HepG2 (cell line): Measurements from ENCODE around the gene NOTUM. TPM values are rescaled to one million over a fixed set of nuclear protein-coding genes. Genes with fewer than 3 reads are reported as not detected.
A peak's percentile ranks its signal among the peaks of the same experiment; 100 is the strongest.

ENCODE experiments used
- MED1 ChIP-seq: sonication (generic); formaldehyde crosslinking; IDR thresholded peaks from 2 replicates; pipeline ENCODE4 v1.4.0; 2020; ENCODE audit warnings: missing genetic modification reagents
- NFE2L1 ChIP-seq: sonication (generic); formaldehyde crosslinking; IDR thresholded peaks from 2 replicates; pipeline ENCODE4 v1.4.0; 2020; ENCODE audit warnings: missing genetic modification reagents, mild to moderate bottlenecking, borderline replicate concordance
- REXO4 ChIP-seq: sonication (generic); formaldehyde crosslinking; IDR thresholded peaks from 2 replicates; pipeline ENCODE4 v1.8.0; 2022; ENCODE audit warnings: missing genetic modification reagents, mild to moderate bottlenecking, borderline replicate concordance
- TGIF2 ChIP-seq: IDR thresholded peaks from 2 replicates; pipeline ENCODE4 v1.6.1; 2016; ENCODE audit warnings: control low read depth, missing compliant biosample characterization
- THAP9 ChIP-seq: sonication (generic); formaldehyde crosslinking; IDR thresholded peaks from 2 replicates; pipeline ENCODE4; 2020; ENCODE audit warnings: missing genetic modification reagents, mild to moderate bottlenecking, borderline replicate concordance
- ZBTB40 ChIP-seq, 2 experiments: fragments of 450-650 bp in 1 of 2; sonication (generic) in 1 of 2; formaldehyde crosslinking in 1 of 2; IDR thresholded peaks; 2 replicates each; pipeline versions ENCODE4 v1.6.1 to v1.8.0; 2016 to 2022; ENCODE audit warnings: antibody characterized with exemption in 1 of 2, mild to moderate bottlenecking in 1 of 2, missing genetic modification reagents in 1 of 2
- ZNF180 ChIP-seq: sonication (generic); formaldehyde crosslinking; IDR thresholded peaks from 2 replicates; pipeline ENCODE4 v1.4.0; 2020; ENCODE audit warnings: low read depth, missing genetic modification reagents, borderline replicate concordance
- ZNF569 ChIP-seq: sonication (generic); formaldehyde crosslinking; IDR thresholded peaks from 2 replicates; pipeline ENCODE4 v1.5.0; 2020; ENCODE audit warnings: mild to moderate bottlenecking, missing genetic modification reagents, moderate library complexity, borderline replicate concordance
- ZNF607 ChIP-seq: sonication (generic); formaldehyde crosslinking; IDR thresholded peaks from 2 replicates; pipeline ENCODE4 v1.5.1; 2020; ENCODE audit warnings: missing genetic modification reagents, mild to moderate bottlenecking, borderline replicate concordance
- ZNF678 ChIP-seq: sonication (generic); formaldehyde crosslinking; IDR thresholded peaks from 2 replicates; pipeline ENCODE4 v1.4.0; 2020; ENCODE audit warnings: mild to moderate bottlenecking, missing genetic modification reagents
- ZNF746 ChIP-seq: sonication (generic); formaldehyde crosslinking; IDR thresholded peaks from 2 replicates; pipeline ENCODE4 v1.8.0; 2022; ENCODE audit warnings: mild to moderate bottlenecking, missing genetic modification reagents
- ZNF775 ChIP-seq: sonication (generic); formaldehyde crosslinking; IDR thresholded peaks from 2 replicates; pipeline ENCODE4 v1.4.0; 2020; ENCODE audit warnings: missing genetic modification reagents, mild to moderate bottlenecking, moderate library complexity, borderline replicate concordance
- polyA plus RNA-seq, 8 experiments: library from polyadenylated mRNA; depleted of rRNA in 3 of 8; stranded (reverse) in 7 of 8; unstranded in 1 of 8; fragments of >200 nt; fragmentation: Illumina TruSeq in 4 of 8; extraction: Trizol in 4 of 8; gene quantifications; 2 replicates each; pipeline versions ENCODE4 v1.2.1 to v1.2.3, GENCODE V29; 2011 to 2016; ENCODE audit warnings: low read depth in 4 of 8, missing spikeins in 1 of 8, mixed read lengths in 1 of 8; ENCODE audit not compliant: insufficient read depth in 1 of 8
- total RNA-seq, 5 experiments: library from RNA; depleted of rRNA; stranded (reverse); fragments of >200 nt; fragmentation: Illumina TruSeq; extraction: Trizol; gene quantifications; 2 replicates each; pipeline ENCODE4 v1.2.3, GENCODE V29; 2016; ENCODE audit warnings: low read depth in 1 of 5
- TF ChIP-seq, protein P1 (sequence below): sonication (generic); formaldehyde crosslinking; IDR thresholded peaks from 2 replicates; pipeline ENCODE4 v1.8.1; 2023; ENCODE audit warnings: mild to moderate bottlenecking, moderate library complexity, missing genetic modification reagents

Gene NOTUM
- total and polyA plus RNA-seq, 2 of the 13 experiments (the other 11 are each of a cell fraction or from before 2014, with no cell fraction given): 150 to 160 TPM

GRCh38 chr17:81958633-81959342, 2.2 kb downstream of the NOTUM start (continued):
- TF ChIP-seq ZBTB40 (IDR thresholded peaks at IDR 0.05): no peak
- no peak for TF ChIP-seq ZBTB40 (CRISPR knock-in tag; IDR thresholded peaks at IDR 0.05)
- no peak for TF ChIP-seq ZNF678 (CRISPR knock-in tag)
- TF ChIP-seq, protein P1, sequence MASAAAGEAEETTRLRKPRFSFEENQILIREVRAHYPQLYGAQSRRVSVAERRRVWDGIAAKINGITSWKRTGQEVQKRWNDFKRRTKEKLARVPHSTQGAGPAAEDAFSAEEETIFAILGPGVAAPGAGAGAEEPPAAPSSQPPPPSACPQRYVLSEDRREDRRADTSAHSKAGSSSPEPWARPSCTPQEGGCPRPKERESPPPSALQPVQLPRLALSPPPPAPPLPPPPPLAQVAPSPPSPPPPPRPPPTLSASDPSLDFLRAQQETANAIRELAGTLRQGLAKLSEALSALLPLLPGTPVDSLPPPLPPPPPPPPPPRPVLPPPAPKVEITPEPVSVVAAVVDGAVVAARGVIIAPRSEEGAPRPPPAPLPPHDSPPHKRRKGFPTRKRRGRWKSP: no peak
- TF ChIP-seq MED1: no peak
- TF ChIP-seq ZNF746 (CRISPR knock-in tag): peak; percentile 41; the same call in 1 of the 2 replicates
- TF ChIP-seq REXO4: no peak
- TF ChIP-seq TGIF2 (CRISPR knock-in tag): 0 out of 2 replicates have a peak, but pooled peaks have one; percentile 29
- TF ChIP-seq THAP9 (CRISPR knock-in tag): peak; percentile 67
- TF ChIP-seq ZNF607 (CRISPR knock-in tag): no peak
- TF ChIP-seq NFE2L1 (CRISPR knock-in tag): peak; percentile 18; the same call in 1 of the 2 replicates
- no peak for TF ChIP-seq ZNF775 (CRISPR knock-in tag)
- TF ChIP-seq ZNF180 (CRISPR knock-in tag): no peak
- no peak for TF ChIP-seq ZNF569 (CRISPR knock-in tag)
